ES-I3 (cell line): Measurements from ENCODE around the gene C19orf81.
A peak's percentile ranks its signal among the peaks of the same experiment; 100 is the strongest.

Experiments
- H3K36me3 ChIP-seq: 2 replicates; pipeline ENCODE4 v1.6.1; 2013; ENCODE audit warnings: mild to moderate bottlenecking, low read length, control low read depth, moderate library complexity; ENCODE audit not compliant: insufficient read depth
- H3K4me1 ChIP-seq: 2 replicates; pipeline ENCODE4 v1.6.1; 2013; ENCODE audit warnings: mild to moderate bottlenecking, control low read depth, low read length; ENCODE audit not compliant: insufficient read depth
- H3K9ac ChIP-seq: 2 replicates; pipeline ENCODE4 v1.6.1; 2013; ENCODE audit warnings: low read depth, mild to moderate bottlenecking, low read length, moderate library complexity
- H3K9me3 ChIP-seq: 2 replicates; pipeline ENCODE4 v1.6.1; 2013; ENCODE audit warnings: mild to moderate bottlenecking, low read length, moderate library complexity; ENCODE audit not compliant: control insufficient read depth, insufficient read depth

C19orf81 gene

DNA sequence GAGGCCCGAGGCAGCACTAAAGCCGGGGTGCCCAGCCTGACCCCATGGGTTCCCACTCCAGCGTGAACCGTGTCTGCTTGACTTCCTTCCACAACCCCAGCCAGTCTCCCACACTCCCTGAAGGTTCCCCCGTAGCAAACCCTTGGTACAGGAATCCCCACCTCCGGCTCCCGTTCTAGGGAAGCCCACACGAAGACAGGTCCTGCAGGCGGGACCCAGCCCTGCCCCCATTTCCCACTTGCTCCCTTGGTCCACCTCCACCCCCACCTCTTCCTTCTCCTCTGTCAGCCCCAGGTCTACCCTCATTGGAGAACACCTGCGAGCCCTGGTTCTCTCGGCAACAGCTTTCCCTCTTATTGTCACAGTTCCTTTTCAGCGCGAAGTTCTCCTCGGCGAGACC is 23.9 kb downstream of the C19orf81 start:
- Histone ChIP-seq H3K4me1 (peaks cover 10% of the 10 kb centered on the region), H3K9ac (no peak overlapping the region), H3K9me3 (no peaks in the 10 kb centered on the region), H3K36me3 (no peaks in the 10 kb centered on the region)

- Histone ChIP-seq H3K9ac (no peak overlapping the region), H3K36me3 (no peaks in the 10 kb centered on the region), H3K4me1 (peaks cover 12% of the 10 kb centered on the region), H3K9me3 (no peaks in the 10 kb centered on the region)
Measured at GRCh38 chr19:50676625-50677197, 27.5 kb downstream of the C19orf81 start.

- Histone ChIP-seq H3K36me3 (no peaks in the 10 kb centered on the region), H3K4me1 (peaks cover 12% of the 10 kb centered on the region), H3K9ac (no peak overlapping the region; the same call in 1 of the 2 replicates), H3K9me3 (no peaks in the 10 kb centered on the region)
Measured at GRCh38 chr19:50677636-50678035, 28.4 kb downstream of the C19orf81 start.

- Histone ChIP-seq H3K4me1 (peaks cover 12% of the 10 kb centered on the region), H3K36me3 (no peaks in the 10 kb centered on the region), H3K9ac (no peak overlapping the region; the same call in 1 of the 2 replicates), H3K9me3 (no peaks in the 10 kb centered on the region)
Measured at GRCh38 chr19:50678323-50678722, 29.1 kb downstream of the C19orf81 start.

DNA sequence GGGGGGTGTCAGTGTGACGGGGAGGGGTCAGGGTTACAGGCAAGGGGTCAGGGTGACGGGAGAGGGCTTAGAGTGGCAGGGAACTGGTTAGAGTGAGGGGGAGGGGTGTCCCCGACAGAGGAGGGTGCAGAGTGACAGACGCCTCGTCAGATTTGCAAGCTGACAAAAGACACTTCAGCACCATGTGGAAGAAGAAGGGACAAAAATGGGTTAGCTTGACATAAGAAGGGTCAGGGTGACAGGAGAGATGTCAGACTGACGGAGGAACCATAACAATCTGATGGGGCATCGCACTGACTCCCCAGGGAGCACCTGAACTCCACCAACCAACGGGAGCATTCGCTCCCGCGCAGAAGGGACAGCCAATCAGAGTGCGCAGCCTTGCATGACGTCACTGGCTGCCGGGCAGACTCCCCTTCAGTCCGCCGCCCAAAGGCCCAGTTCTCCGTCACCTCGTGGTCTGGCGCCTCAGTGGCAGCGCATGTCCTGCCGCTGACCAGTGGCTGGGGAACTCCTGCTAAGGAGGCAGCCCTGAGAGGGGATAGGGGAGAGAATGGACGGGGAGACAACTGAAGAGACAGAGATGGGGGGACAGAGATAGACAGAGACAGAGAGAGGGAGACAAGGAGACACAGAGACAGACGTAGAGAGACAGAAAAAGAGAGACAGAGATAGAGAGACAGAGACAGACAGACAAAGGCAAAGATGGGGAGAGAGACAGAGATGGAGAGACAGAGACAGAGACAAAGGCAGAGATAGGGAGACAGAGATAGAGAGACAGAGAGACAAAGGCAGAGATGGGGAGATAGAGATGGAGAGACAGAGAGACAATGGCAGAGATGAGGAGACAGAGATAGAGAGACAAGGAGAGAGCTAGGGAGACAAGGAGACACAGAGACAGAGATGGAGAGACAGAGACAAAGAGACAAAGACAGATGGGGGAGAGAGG is 30.2 kb downstream of the C19orf81 start:
- Histone ChIP-seq H3K4me1 (peaks cover 8% of the 10 kb centered on the region), H3K9me3 (no peaks in the 10 kb centered on the region), H3K9ac (no peak overlapping the region), H3K36me3 (no peaks in the 10 kb centered on the region)

GRCh38 chr19:50686310-50687032 is 37.2 kb downstream of the C19orf81 start:
- Histone ChIP-seq H3K4me1 (no peaks in the 10 kb centered on the region; the same call in 1 of the 2 replicates), H3K9me3 (no peaks in the 10 kb centered on the region), H3K36me3 (no peaks in the 10 kb centered on the region), H3K9ac (no peak overlapping the region)

DNA sequence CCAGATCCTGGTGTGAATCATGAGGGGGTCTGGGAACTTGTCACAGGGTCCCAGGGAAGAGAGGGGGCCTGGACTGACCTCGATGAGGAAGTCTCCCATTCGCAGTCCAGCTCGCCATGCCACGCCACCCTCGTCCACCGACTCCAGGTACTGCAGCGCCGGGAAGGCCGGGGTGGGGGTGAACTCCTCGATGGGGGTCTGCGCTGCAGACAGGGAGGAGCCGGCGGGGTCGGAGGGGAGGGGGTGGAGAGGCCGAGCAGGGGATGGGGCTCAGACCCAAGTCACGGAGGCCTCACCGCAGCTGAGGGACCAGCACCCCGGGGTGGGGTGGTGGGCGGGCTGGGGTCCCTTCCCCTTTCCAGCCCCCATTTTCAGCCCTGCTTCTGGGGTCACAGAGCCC is 39.5 kb downstream of the C19orf81 start:
- Histone ChIP-seq H3K9ac (no peak overlapping the region), H3K4me1 (peaks cover 3% of the 10 kb centered on the region), H3K36me3 (no peaks in the 10 kb centered on the region), H3K9me3 (no peaks in the 10 kb centered on the region)

- H3K9ac ChIP-seq: no peak overlapping the region
- H3K9me3 ChIP-seq: no peaks in the 10 kb centered on the region
- no peaks in the 10 kb centered on the region for H3K36me3 ChIP-seq
- peaks cover 5% of the 10 kb centered on the region for H3K4me1 ChIP-seq
Measured at GRCh38 chr19:50690439-50690838, 41.2 kb downstream of the C19orf81 start.

GRCh38 chr19:50693064-50693975 is 44.1 kb downstream of the C19orf81 start:
- H3K9me3 ChIP-seq: no peaks in the 10 kb centered on the region
- H3K4me1 ChIP-seq: peaks cover 5% of the 10 kb centered on the region; the same call in 1 of the 2 replicates
- H3K9ac ChIP-seq: no peak overlapping the region
- no peaks in the 10 kb centered on the region for H3K36me3 ChIP-seq

DNA sequence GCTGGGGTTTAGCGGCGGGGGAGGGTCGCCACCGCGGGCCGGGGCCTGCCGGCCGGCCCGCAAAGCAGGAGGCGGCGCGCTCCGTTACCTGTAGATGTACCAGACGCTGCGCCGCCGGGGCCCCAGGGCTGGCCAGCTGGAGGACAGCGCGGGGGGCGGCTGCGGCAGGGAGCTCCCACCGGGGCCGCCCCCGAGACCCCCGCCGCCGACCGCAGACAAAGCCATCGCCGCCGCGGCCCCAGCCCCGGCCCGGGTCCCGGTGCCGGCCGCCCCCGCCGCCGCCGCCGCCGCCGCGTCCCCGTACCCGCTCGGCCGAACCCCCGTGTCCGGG is 45.5 kb downstream of the C19orf81 start:
- Histone ChIP-seq H3K4me1 (peaks cover 5% of the 10 kb centered on the region; the same call in 1 of the 2 replicates), H3K9me3 (no peaks in the 10 kb centered on the region), H3K9ac (no peak overlapping the region), H3K36me3 (no peaks in the 10 kb centered on the region)

DNA sequence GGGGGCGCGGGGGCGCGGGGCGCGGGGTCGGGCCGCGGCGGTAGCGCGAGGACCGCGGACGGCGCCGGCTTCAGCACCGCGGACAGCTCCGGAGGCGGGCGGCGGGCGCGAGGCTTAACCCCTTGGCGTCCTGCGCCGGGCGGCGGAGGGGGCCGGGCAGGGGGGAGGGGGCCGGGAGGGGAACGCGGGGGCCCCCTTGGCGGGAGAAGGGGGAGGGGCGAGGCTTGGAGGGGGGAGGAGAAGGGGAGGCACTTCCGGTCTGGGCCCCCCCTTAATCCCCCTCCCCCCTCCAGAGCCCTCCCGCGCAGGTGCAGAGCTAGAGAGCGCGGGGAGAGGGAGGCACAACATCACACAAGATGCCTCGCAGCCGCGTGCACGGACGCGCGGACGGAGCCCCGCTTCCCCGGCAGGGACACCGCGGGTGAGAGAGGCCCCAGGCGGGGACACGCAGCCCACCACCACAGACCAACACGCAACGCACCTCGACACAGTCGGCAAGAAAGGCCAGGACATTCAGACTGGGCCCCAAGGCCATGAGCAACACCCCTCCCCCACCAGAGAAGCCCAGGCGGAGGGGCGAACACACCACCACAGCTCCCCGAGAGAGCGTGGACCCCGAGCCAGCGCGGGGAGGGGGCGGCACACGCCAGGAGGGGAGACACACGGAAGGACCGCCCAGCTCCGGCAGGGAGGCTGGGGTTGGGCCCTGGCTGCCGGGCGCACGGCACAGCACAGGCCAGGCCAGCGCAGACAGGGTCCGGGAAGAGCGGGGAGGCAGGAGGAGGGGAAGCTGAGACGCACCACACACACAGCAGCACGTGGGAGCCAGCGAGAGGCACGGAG is 46.2 kb downstream of the C19orf81 start:
- no peaks in the 10 kb centered on the region for H3K9me3 ChIP-seq
- peaks cover 5% of the 10 kb centered on the region; the same call in 1 of the 2 replicates for H3K4me1 ChIP-seq
- no peaks in the 10 kb centered on the region for H3K36me3 ChIP-seq
- H3K9ac ChIP-seq: peak overlapping the region; percentile 32; the same call in 1 of the 2 replicates

DNA sequence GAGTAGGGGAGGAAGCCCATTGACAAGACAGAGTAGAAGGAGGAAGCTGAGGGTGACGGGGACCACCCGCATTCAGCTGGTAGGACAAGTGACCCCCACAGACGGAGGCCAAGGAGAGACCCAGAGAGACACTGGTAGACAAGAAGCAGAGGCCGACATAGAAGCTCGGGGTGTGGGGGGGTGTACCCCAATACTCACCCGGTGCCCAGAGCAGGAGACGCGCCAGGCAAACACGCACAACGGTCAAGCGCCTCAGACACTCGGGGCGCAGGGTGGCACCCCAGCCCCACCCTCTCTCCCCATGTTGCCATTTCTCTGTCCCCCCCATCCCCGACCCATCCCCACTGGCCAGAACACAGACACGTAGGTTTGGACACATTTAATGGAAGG is 46.8 kb downstream of the C19orf81 start:
- Histone ChIP-seq H3K9ac (0 out of 2 replicates have a peak overlapping the region, but pooled peaks have one; percentile 32), H3K4me1 (peaks cover 5% of the 10 kb centered on the region; the same call in 1 of the 2 replicates), H3K9me3 (no peaks in the 10 kb centered on the region), H3K36me3 (no peaks in the 10 kb centered on the region)
